RPMI7951 (cell line): Measurements from ENCODE around the gene FREM2. TPM values are rescaled to one million over a fixed set of nuclear protein-coding genes. Genes with fewer than 3 reads are reported as not detected.
A peak's percentile ranks its signal among the peaks of the same experiment; 100 is the strongest.

Experiments
- DNase-seq: peaks from one replicate; pipeline ENCODE4 v3.0.0-alpha.2; 2012; ENCODE audit warnings: low read depth
- total RNA-seq: library from RNA; depleted of rRNA; stranded (reverse); fragments of >200 nt; shearing (Covaris generic); gene quantifications from 2 replicates; pipeline ENCODE4 v1.2.3, GENCODE V29; 2014

Gene FREM2
- total RNA-seq, 1 experiment from 2014 or later, result 0.36 TPM

DNA sequence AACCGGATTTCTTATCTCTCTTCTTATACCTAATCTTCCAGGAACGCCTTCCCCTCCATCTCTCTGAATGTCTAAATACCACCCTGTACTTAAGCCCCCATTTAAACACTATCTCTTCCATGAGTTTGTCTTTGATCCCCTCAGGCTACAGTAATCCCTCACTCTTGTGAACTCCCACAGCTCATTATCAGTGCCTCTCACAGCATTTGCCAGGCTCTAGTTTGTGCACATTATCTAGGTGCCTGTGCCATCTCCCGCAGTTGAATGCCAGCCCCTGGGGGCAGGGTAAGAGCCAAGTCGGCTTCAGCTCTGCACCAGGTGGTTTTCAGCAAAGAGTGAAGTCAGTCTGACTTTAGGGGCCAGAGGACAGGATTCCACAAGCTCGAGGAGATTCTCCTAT, 71.4 kb downstream of the FREM2 start:
- DNase-seq, result no peak

- no peak for DNase-seq
These were observed 72.5 kb downstream of the FREM2 start for GRCh38 chr13:38759390-38759789.

DNA sequence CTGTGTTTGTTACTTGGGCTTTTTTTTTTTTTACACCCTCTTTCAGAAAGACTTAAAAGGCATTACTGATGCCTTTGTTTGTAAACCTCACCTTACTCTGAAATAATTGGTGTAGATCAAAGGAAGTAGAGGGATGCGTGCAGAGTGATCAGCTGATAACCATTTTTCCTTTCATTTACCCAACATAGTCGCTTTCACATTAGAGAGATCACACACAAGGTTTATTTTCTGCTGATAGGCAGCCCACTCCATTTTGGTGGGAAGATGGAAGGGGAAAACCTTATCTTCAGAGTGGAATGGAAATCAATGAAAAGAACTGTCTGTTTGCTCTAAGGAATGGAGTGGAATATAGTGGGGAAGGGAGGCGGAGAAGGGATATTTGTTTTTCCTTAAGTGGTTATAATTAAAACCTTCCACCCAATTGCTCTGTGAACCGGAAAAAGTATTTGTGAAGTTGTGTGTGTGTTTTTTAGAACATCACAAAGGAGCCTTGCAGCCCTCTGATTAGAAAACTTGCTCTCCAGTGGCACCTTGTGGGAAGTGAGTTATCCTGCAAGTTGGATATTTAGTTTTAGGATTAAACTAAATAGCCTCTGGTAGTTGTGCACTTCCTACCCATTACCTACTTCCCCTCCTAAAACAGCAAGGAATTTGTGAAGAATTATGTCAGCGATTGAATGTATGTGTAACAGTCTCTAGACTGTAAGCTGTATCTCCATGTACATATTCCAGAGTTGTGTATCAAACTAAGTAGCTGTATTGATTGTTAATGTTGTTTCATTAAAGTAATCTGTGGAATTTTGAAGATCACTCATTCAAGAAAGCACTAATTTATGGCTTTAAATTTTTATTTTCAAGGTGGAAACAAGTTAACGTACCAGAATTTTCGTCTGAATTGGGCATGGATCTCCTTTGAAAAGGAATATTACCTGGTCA, 76.8 kb downstream of the FREM2 start:
- peak; percentile 6 for DNase-seq

- no peak for DNase-seq
These were observed 79.9 kb downstream of the FREM2 start for GRCh38 chr13:38766799-38767198.

DNA sequence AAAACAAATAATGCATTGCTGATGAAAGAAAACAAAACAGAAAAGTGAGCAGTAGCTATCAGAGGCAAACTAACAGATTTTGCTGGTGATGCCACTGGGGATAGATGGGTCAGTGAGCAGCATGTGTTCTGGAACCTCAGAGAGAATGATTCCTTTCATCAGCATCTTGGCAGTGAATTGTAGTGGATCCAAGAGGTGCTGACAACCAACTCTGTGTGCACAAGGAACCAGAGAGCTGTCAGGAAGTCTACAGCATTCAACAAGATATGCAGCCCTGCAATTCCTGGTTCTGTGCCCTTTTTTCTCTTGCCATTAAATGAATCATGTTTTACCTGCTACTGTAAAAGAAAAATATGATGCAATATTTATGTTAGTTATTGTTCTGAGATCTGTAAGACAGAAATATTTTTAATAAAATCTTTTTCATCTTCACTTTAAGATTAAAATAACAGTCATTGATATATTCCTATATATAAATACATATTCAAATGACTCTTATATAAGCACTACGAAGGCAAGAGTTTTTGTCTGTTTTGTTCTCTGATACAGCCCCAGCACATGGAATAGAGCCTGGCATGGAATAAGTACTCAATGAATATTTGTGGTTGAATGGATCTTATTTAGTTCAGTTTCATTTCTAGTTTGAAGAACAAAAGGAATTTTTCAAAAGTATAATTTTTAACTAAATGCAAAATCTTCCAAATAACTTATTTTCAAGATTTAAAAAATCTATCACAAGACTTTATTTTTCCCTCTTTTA, 80.8 kb downstream of the FREM2 start:
- no peak for DNase-seq

DNA sequence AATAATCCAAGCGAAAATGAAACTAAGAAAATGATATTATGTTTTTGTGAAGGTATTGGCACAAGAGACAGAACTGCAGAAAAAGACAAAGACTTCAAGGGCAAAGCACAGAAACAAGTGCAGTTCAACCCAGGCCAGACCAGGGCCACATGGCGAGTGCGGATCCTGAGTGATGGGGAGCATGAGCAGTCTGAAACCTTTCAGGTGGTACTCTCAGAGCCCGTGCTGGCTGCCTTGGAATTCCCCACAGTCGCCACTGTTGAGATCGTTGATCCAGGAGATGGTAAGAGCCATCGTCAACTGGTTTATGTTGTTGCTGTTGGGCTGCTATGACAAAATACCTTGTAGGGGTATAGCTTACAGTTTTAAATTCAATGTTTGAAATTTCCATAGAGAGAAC, 82.6 kb downstream of the FREM2 start:
- no peak for DNase-seq

DNA sequence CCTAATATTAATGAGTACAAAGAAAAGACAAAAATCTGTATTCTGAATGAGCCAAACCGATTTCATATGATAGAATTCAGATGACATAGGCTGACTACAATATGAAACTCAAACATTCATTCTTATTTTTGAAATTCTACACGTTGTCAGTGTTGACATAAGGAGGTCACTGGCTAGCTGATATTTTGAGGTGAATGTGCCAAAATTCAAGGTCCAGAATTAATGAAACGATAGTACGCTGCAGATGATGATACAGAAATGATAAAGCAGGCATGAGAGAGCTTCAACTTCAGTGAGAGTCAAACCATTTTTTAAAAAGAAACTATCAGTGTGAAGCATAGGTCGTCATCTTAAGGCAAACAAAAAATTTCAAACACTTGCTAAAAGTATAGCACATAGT, 88.2 kb downstream of the FREM2 start:
- DNase-seq, result no peak

DNA sequence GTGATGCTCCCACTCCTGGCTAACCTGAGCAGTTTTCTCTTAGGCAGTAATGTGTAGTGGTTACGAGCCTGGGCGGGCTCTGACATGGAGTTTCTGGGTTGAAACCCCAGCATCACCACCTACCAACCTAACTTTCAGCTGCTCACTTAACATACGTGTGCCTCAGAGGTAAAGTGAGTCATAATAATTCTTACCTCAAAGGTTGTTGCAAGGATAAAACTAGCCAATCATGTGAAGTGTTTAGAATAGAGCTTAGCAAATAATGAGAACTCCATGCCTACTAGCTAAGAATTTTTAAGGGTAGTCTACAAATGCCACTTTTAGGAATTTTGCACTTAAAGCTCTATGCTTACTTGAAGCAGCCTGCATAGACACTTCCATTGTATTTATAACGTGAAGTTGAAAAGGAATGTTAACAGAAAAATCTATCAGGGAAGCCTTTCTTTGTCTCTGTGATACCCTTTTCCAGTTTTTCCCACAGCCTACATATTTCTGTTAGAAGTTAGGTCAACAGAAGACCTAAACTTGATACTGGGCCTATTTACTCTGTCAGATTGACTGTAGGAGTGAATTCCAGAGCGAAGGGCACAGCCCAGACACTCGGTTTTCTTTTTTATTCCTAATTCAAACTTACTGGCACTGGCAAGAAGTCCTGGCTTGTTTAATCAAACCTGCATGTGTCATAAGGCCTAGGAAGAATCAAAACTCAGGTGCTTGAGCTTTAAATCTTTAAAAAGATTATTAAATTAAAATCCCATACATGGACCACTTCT, 90.7 kb downstream of the FREM2 start:
- DNase-seq, result no peak

GRCh38 chr13:38781539-38781938, 94.7 kb downstream of the FREM2 start:
- no peak for DNase-seq

- DNase-seq, result no peak
These were observed 97.4 kb downstream of the FREM2 start for GRCh38 chr13:38784036-38784880.

DNA sequence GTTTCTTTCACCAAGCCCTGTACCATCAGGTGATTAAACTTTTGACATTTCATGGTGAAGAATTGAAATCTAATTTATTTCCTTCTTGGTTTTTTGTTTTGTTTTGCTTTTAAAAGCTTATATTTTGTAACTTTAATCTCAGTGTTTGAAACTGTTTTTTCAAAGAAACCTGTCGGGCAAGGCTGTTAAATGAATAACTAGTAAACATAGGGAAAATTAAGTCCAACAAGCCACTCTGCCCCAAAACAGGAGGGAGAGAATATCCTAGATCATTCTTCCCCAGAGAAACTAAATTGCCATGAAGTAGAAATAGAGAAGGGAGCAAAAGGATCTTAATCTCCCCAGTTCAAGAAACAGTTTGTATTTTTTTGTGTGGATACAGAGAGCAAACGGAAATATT, 98.2 kb downstream of the FREM2 start:
- no peak for DNase-seq

- DNase-seq, result no peak
These were observed 98.6 kb downstream of the FREM2 start for GRCh38 chr13:38785490-38785889.

DNA sequence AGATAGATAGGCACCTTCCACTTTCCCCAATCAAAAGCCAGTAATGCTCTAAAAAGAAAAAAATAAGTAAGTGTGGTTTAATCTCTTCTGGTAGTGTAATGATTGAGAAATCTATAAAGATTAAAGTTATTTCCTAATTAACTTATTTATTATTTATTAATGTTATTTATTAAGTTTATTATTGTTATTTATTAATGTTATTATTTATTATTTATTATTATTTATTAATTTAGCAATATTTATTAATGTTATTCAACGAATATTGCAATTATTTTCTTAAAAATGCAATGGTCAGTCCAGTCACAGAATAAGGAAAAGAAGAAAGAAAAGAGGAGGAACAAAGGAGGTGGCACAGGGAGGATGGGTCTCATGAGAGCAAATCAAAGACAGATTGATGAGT, 100.7 kb downstream of the FREM2 start:
- DNase-seq, result no peak

- DNase-seq, result no peak
These were observed 110.0 kb downstream of the FREM2 start for GRCh38 chr13:38796890-38797289.

- DNase-seq, result no peak
These were observed 116.7 kb downstream of the FREM2 start for GRCh38 chr13:38803531-38803930.

DNA sequence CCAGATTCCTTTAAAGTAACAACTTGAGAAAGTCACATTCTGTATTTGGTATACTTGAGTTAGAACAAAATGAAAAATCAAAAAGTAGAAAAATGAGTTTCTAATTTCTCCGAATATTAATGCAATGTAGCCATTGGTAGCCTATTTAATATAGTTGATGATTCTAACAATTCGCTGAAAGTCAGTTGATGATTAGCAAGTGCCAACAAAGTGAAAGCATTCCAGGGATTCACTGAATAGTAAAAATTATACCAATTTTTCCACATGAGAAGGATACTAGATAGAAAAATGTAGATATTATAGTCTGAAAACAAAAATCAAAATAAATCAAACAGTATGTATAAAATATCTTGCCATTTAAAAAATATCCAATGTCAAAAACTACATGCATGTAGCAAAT, 117.2 kb downstream of the FREM2 start:
- DNase-seq, result no peak

DNA sequence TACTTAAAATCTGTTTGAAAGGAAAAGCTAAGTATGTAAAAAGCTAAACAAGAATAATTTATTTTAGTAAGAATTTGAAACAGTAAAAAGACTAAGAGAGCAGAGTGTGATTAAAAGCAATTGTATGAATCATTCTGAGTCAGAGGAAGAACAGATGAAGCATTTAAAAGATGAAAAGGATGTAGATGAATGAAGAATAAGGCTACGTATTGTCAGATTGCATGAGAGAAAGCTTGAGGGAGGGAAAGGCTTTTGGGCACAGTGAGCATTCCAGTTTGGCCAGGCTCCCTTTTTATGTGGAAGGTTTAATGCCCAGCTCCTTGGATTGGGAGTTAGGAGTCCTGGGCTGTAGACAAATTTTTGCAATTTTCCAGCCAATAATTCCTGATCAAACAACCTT, 117.7 kb downstream of the FREM2 start:
- DNase-seq, result peak; percentile 55

GRCh38 chr13:38814331-38814730, 127.5 kb downstream of the FREM2 start:
- no peak for DNase-seq

DNA sequence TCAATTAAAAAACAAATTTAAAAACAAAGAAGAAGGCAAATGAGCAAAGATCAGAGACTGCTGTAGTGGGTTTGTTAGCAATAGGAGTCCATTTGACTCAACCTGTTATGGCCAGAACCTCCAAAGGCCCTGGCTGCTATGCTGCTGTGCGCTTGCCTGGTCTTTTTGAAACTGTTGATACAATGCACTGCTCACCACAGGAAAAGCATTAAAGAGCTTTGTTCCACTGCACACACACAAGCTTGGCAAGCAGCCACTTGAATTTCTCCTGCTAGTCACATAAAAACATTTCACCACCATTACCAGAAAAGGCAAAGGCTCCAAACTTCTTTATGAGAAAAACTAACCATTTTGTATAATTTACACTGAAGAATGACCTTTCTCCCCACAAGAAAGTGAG, 132.2 kb downstream of the FREM2 start:
- DNase-seq, result peak; percentile 14

DNA sequence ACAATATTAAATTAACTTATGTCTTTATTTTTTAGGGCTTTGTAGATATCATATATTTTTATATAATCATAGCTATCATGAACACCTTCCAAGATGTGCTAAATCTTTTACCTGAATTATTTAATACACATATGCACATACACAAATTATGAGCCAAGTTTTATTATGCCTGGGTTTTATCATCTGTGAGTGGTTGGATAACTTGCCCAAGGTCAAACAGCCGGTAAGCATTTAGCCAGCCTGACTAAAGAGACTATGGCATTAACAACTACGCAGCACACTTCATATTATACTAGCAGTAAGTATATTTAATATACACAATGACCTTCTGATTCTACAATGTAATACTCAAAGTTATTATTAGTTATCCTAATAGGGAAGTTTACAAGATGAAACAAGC, 132.7 kb downstream of the FREM2 start:
- DNase-seq, result no peak
